HepG2 (cell line): ENCODE measurements around the gene SMC1A. TPM values are rescaled to one million over a fixed set of nuclear protein-coding genes. Genes with fewer than 3 reads are reported as not detected.

ENCODE experiments used
- CREB1 ChIP-seq, 2 experiments: fragments of 450-650 bp in 1 of 2; IDR thresholded peaks; 2 replicates each; pipeline ENCODE4 v1.6.1; 2016 to 2017; ENCODE audit warnings: control low read depth in 1 of 2, mild to moderate bottlenecking in 1 of 2, missing compliant biosample characterization in 1 of 2, missing genetic modification characterization in 1 of 2
- CREM ChIP-seq, 2 experiments: sonication (generic) in 1 of 2; formaldehyde crosslinking in 1 of 2; IDR thresholded peaks; 2 replicates each; pipeline versions ENCODE4 v1.4.0 to v1.6.1; 2016 to 2020; ENCODE audit warnings: antibody characterized with exemption in 1 of 2, mild to moderate bottlenecking in 1 of 2, missing genetic modification reagents in 1 of 2
- FUBP1 ChIP-seq: sonication (generic); formaldehyde crosslinking; IDR thresholded peaks from 2 replicates; pipeline ENCODE4 v1.5.1; 2020; ENCODE audit warnings: missing genetic modification reagents, mild to moderate bottlenecking, borderline replicate concordance
- GATAD2A ChIP-seq: IDR thresholded peaks from 2 replicates; pipeline ENCODE4 v1.6.1; 2016
- HES4 ChIP-seq: sonication (generic); formaldehyde crosslinking; IDR thresholded peaks from 2 replicates; pipeline ENCODE4 v1.9.0; 2021; ENCODE audit warnings: mild to moderate bottlenecking, missing genetic modification reagents, borderline replicate concordance
- JARID2 ChIP-seq: sonication (generic); formaldehyde crosslinking; IDR thresholded peaks from 2 replicates; pipeline ENCODE4 v1.8.1; 2023; ENCODE audit warnings: missing genetic modification reagents, inconsistent platforms; ENCODE audit not compliant: insufficient replicate concordance
- MEF2D ChIP-seq: sonication (generic); formaldehyde crosslinking; IDR thresholded peaks from 2 replicates; pipeline ENCODE4 v1.5.1; 2020; ENCODE audit warnings: mild to moderate bottlenecking, missing genetic modification reagents
- NCOA2 ChIP-seq: sonication (generic); formaldehyde crosslinking; IDR thresholded peaks from 2 replicates; pipeline ENCODE4 v1.8.0; 2022; ENCODE audit warnings: inconsistent platforms
- ONECUT2 ChIP-seq: sonication (generic); formaldehyde crosslinking; IDR thresholded peaks from 2 replicates; pipeline ENCODE4 v1.4.0; 2020; ENCODE audit warnings: missing genetic modification reagents
- PHB2 ChIP-seq: fragments of 450-650 bp; IDR thresholded peaks from 2 replicates; pipeline ENCODE4 v1.6.1; 2018; ENCODE audit not compliant: partially characterized antibody
- PHF20 ChIP-seq: sonication (generic); formaldehyde crosslinking; IDR thresholded peaks from 2 replicates; pipeline ENCODE4 v1.5.0; 2020; ENCODE audit warnings: mild to moderate bottlenecking, missing genetic modification reagents
- RBFOX2 ChIP-seq: fragments of 200-400 bp; formaldehyde crosslinking; IDR thresholded peaks from 2 replicates; pipeline ENCODE4 v1.6.1; 2017; ENCODE audit warnings: low read depth, mild to moderate bottlenecking, low read length
- TEAD3 ChIP-seq: optimal IDR thresholded peaks from 2 replicates; pipeline ENCODE3; 2016; ENCODE audit warnings: borderline replicate concordance
- ZBTB21 ChIP-seq: sonication (generic); formaldehyde crosslinking; IDR thresholded peaks from 2 replicates; pipeline ENCODE4 v1.4.0; 2020; ENCODE audit warnings: missing genetic modification reagents
- ZNF143 ChIP-seq: sonication (generic); formaldehyde crosslinking; IDR thresholded peaks from 2 replicates; pipeline ENCODE4 v1.4.0; 2020; ENCODE audit warnings: missing genetic modification reagents
- ZNF232 ChIP-seq: sonication (generic); formaldehyde crosslinking; IDR thresholded peaks from 2 replicates; pipeline ENCODE4 v1.4.0; 2020; ENCODE audit warnings: missing genetic modification reagents, borderline replicate concordance
- ZNF263 ChIP-seq: sonication (generic); formaldehyde crosslinking; IDR thresholded peaks from 2 replicates; pipeline ENCODE4 v1.4.0; 2020; ENCODE audit warnings: missing genetic modification reagents
- ZNF317 ChIP-seq: sonication (generic); formaldehyde crosslinking; IDR thresholded peaks from 2 replicates; pipeline ENCODE4 v1.5.0; 2020; ENCODE audit warnings: mild to moderate bottlenecking, missing genetic modification reagents
- ZNF326 ChIP-seq: sonication (generic); formaldehyde crosslinking; IDR thresholded peaks from 2 replicates; pipeline ENCODE4 v1.4.0; 2020; ENCODE audit warnings: missing genetic modification reagents, borderline replicate concordance
- ZNF335 ChIP-seq: sonication (generic); formaldehyde crosslinking; IDR thresholded peaks from 2 replicates; pipeline ENCODE4 v1.4.0; 2020; ENCODE audit warnings: missing genetic modification reagents
- ZNF577 ChIP-seq: sonication (generic); formaldehyde crosslinking; IDR thresholded peaks from 2 replicates; pipeline ENCODE4 v1.4.0; 2020; ENCODE audit warnings: mild to moderate bottlenecking, low read depth, missing genetic modification reagents, borderline replicate concordance
- ZNF710 ChIP-seq: sonication (generic); formaldehyde crosslinking; IDR thresholded peaks from 2 replicates; pipeline ENCODE4 v1.5.0; 2020; ENCODE audit warnings: mild to moderate bottlenecking, missing genetic modification reagents, borderline replicate concordance
- polyA plus RNA-seq, 8 experiments: library from polyadenylated mRNA; depleted of rRNA in 3 of 8; stranded (reverse) in 7 of 8; unstranded in 1 of 8; fragments of >200 nt; fragmentation: Illumina TruSeq in 4 of 8; extraction: Trizol in 4 of 8; gene quantifications; 2 replicates each; pipeline versions ENCODE4 v1.2.1 to v1.2.3, GENCODE V29; 2011 to 2016; ENCODE audit warnings: low read depth in 4 of 8, missing spikeins in 1 of 8, mixed read lengths in 1 of 8; ENCODE audit not compliant: insufficient read depth in 1 of 8
- total RNA-seq, 5 experiments: library from RNA; depleted of rRNA; stranded (reverse); fragments of >200 nt; fragmentation: Illumina TruSeq; extraction: Trizol; gene quantifications; 2 replicates each; pipeline ENCODE4 v1.2.3, GENCODE V29; 2016; ENCODE audit warnings: low read depth in 1 of 5
- TF ChIP-seq, protein P1 (sequence below): sonication (generic); formaldehyde crosslinking; IDR thresholded peaks from 2 replicates; pipeline ENCODE4 v1.4.0; 2020; ENCODE audit warnings: missing genetic modification reagents
- TF ChIP-seq, protein P2 (sequence below): sonication (generic); formaldehyde crosslinking; IDR thresholded peaks from 2 replicates; pipeline ENCODE4 v1.8.1; 2022; ENCODE audit warnings: mild to moderate bottlenecking, missing genetic modification reagents

SMC1A gene
- total and polyA plus RNA-seq, 2 of the 13 experiments (the other 11 are each of a cell fraction or from before 2014, with no cell fraction given): 9.4 to 46.6 TPM

GRCh38 chrX:53383376-53384076, 38.9 kb downstream of the SMC1A start (continued):
- 0 out of 2 replicates have a peak, but pooled peaks have one; percentile 35 for TF ChIP-seq ZNF710 (CRISPR knock-in tag)
- no peak for TF ChIP-seq ZNF232 (CRISPR knock-in tag)
- TF ChIP-seq ZNF263 (CRISPR knock-in tag): peak; percentile 26; the same call in 1 of the 2 replicates
- peak; percentile 65; the same call in 1 of the 2 replicates for TF ChIP-seq ZNF317 (CRISPR knock-in tag)
- TF ChIP-seq ONECUT2 (CRISPR knock-in tag): no peak
- no peak for TF ChIP-seq NCOA2
- TF ChIP-seq, protein P1, sequence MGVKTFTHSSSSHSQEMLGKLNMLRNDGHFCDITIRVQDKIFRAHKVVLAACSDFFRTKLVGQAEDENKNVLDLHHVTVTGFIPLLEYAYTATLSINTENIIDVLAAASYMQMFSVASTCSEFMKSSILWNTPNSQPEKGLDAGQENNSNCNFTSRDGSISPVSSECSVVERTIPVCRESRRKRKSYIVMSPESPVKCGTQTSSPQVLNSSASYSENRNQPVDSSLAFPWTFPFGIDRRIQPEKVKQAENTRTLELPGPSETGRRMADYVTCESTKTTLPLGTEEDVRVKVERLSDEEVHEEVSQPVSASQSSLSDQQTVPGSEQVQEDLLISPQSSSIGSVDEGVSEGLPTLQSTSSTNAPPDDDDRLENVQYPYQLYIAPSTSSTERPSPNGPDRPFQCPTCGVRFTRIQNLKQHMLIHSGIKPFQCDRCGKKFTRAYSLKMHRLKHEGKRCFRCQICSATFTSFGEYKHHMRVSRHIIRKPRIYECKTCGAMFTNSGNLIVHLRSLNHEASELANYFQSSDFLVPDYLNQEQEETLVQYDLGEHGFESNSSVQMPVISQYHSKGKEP: no peak
- no peak for TF ChIP-seq MEF2D
- TF ChIP-seq RBFOX2: no peak
- TF ChIP-seq CREB1 (IDR thresholded peaks at IDR 0.05): no peak
- TF ChIP-seq CREB1 (CRISPR knock-in tag; IDR thresholded peaks at IDR 0.05): no peak
- TF ChIP-seq ZBTB21 (CRISPR knock-in tag): no peak
- no peak for TF ChIP-seq HES4 (CRISPR knock-in tag)
- no peak for TF ChIP-seq ZNF335 (CRISPR knock-in tag)
- TF ChIP-seq ZNF326 (CRISPR knock-in tag): no peak
- peak; percentile 90 for TF ChIP-seq TEAD3
- TF ChIP-seq PHF20 (CRISPR knock-in tag): no peak
- no peak for TF ChIP-seq CREM (IDR thresholded peaks at IDR 0.05)
- no peak for TF ChIP-seq CREM (CRISPR knock-in tag; IDR thresholded peaks at IDR 0.05)
- no peak for TF ChIP-seq FUBP1 (CRISPR knock-in tag)
- TF ChIP-seq, protein P2, sequence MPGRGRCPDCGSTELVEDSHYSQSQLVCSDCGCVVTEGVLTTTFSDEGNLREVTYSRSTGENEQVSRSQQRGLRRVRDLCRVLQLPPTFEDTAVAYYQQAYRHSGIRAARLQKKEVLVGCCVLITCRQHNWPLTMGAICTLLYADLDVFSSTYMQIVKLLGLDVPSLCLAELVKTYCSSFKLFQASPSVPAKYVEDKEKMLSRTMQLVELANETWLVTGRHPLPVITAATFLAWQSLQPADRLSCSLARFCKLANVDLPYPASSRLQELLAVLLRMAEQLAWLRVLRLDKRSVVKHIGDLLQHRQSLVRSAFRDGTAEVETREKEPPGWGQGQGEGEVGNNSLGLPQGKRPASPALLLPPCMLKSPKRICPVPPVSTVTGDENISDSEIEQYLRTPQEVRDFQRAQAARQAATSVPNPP (CRISPR knock-in tag): no peak
- no peak for TF ChIP-seq ZNF577
- TF ChIP-seq JARID2 (CRISPR knock-in tag): no peak
- TF ChIP-seq PHB2: no peak
- TF ChIP-seq GATAD2A (CRISPR knock-in tag): peak; percentile 60
- TF ChIP-seq ZNF143 (CRISPR knock-in tag): no peak
